Measurements from ENCODE around the gene XIAP. TPM values are rescaled to one million over a fixed set of nuclear protein-coding genes. Genes with fewer than 3 reads are reported as not detected.
"Not testable (repeated sequence)": the region's sequence is repeated elsewhere in the genome, so short reads cannot be mapped to it uniquely, and the experiment has no call there.

XIAP gene
- polyA plus RNA-seq, 1 experiment = 18.6 TPM

- DNase-seq (ENCODE audit: low read depth, low spot score) = no peak
- TF ChIP-seq, protein P1, sequence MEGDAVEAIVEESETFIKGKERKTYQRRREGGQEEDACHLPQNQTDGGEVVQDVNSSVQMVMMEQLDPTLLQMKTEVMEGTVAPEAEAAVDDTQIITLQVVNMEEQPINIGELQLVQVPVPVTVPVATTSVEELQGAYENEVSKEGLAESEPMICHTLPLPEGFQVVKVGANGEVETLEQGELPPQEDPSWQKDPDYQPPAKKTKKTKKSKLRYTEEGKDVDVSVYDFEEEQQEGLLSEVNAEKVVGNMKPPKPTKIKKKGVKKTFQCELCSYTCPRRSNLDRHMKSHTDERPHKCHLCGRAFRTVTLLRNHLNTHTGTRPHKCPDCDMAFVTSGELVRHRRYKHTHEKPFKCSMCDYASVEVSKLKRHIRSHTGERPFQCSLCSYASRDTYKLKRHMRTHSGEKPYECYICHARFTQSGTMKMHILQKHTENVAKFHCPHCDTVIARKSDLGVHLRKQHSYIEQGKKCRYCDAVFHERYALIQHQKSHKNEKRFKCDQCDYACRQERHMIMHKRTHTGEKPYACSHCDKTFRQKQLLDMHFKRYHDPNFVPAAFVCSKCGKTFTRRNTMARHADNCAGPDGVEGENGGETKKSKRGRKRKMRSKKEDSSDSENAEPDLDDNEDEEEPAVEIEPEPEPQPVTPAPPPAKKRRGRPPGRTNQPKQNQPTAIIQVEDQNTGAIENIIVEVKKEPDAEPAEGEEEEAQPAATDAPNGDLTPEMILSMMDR (IDR thresholded peaks at IDR 0.05; ENCODE audit: low read depth, low read length) = no peak
- Histone ChIP-seq H3K27me3 (ENCODE audit: control insufficient read depth, insufficient read depth, low read length) (no peaks in the 10 kb centered on the region), H3K9me3 (ENCODE audit: control insufficient read depth, insufficient read depth, low read length) (no peaks in the 10 kb centered on the region), H3K27ac (ENCODE audit: low read depth, low read length) (no peak overlapping the region), H3K4me3 (ENCODE audit: low read depth, low read length) (no peak overlapping the region)
- CTCF ChIA-PET = no interaction called here
- POLR2A ChIA-PET = no interaction called here
Measured at GRCh38 chrX:123882391-123882790, 22.5 kb downstream of the XIAP start.

- H3K27ac ChIP-seq (ENCODE audit: low read depth, low read length) = no peak overlapping the region
- ChIA-PET POLR2A (no interaction called here), CTCF (interaction anchor here (0.6 to 1.8 kb wide), 11 partner anchors 15 to 216 kb away, joined by 3 to 15 read pairs (median 4); no protein-coding TSS in a partner anchor)
- H3K4me3 ChIP-seq (ENCODE audit: low read depth, low read length) = no peak overlapping the region
- no peaks in the 10 kb centered on the region for H3K27me3 ChIP-seq (ENCODE audit: control insufficient read depth, insufficient read depth, low read length)
- H3K9me3 ChIP-seq (ENCODE audit: control insufficient read depth, insufficient read depth, low read length) = no peaks in the 10 kb centered on the region
- TF ChIP-seq, protein P1 (IDR thresholded peaks at IDR 0.05; ENCODE audit: low read depth, low read length) = peak; percentile 51
- no peak for DNase-seq (ENCODE audit: low read depth, low spot score)
Measured at GRCh38 chrX:123884809-123885408, 25.1 kb downstream of the XIAP start.

DNA sequence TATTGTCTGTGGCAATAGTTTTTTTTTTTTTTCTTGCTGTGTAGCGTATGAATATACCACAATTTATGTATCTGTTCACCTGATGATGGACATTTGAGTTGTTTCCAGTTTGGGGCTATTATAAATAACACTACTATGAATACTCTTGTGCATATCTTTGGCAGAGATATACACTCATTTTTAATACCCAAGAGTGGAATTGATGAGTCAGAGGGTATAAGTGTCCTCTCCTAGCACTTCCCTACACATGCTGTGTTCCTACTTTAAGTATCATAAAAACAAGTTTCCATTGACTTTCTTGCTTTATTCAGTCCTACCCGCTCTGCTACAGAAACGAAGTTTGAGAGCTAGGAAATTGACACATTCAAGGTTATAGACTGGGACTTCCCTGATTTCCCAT is 39.8 kb downstream of the XIAP start:
- DNase-seq (ENCODE audit: low read depth, low spot score) = no peak
- Histone ChIP-seq H3K27me3 (ENCODE audit: control insufficient read depth, insufficient read depth, low read length) (no peaks in the 10 kb centered on the region), H3K27ac (ENCODE audit: low read depth, low read length) (no peak overlapping the region), H3K9me3 (ENCODE audit: control insufficient read depth, insufficient read depth, low read length) (no peaks in the 10 kb centered on the region), H3K4me3 (ENCODE audit: low read depth, low read length) (no peak overlapping the region)
- ChIA-PET POLR2A (no interaction called here), CTCF (no interaction called here)
- TF ChIP-seq, protein P1 (IDR thresholded peaks at IDR 0.05; ENCODE audit: low read depth, low read length) = no peak

GRCh38 chrX:123903261-123903660 is 43.4 kb downstream of the XIAP start:
- H3K27ac ChIP-seq (ENCODE audit: low read depth, low read length); H3K4me3 ChIP-seq (ENCODE audit: low read depth, low read length); CTCF ChIA-PET; H3K27me3 ChIP-seq (ENCODE audit: control insufficient read depth, insufficient read depth, low read length); H3K9me3 ChIP-seq (ENCODE audit: control insufficient read depth, insufficient read depth, low read length); DNase-seq (ENCODE audit: low read depth, low spot score); POLR2A ChIA-PET: not testable (repeated sequence)

DNA sequence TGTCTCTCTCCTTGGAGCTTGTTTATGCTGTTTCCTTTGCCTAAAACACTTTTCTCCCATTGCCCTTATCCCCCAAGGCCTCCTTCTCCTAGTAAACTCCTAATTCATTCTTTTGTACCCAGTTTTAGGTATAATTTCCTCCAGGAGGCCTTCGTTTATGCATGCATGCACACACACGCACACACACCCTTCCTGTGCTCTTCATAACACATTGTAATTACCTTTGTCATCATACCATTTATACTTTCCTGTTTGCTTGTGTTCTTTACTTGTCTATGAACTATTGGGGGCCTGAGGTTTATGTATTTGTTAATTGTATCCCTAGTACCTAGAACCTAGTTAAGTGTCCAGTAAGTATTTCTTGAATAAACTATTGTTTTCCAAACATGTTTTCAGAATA is 45.5 kb downstream of the XIAP start:
- TF ChIP-seq, protein P1 (IDR thresholded peaks at IDR 0.05; ENCODE audit: low read depth, low read length) = no peak
- no peak overlapping the region for H3K27ac ChIP-seq (ENCODE audit: low read depth, low read length)
- no peaks in the 10 kb centered on the region for H3K9me3 ChIP-seq (ENCODE audit: control insufficient read depth, insufficient read depth, low read length)
- no peaks in the 10 kb centered on the region for H3K27me3 ChIP-seq (ENCODE audit: control insufficient read depth, insufficient read depth, low read length)
- H3K4me3 ChIP-seq (ENCODE audit: low read depth, low read length) = no peak overlapping the region
- ChIA-PET POLR2A (no interaction called here), CTCF (no interaction called here)
- DNase-seq (ENCODE audit: low read depth, low spot score) = no peak
